ENCODE results near the gene SYK. TPM values are rescaled to one million over a fixed set of nuclear protein-coding genes. Genes with fewer than 3 reads are reported as not detected.

SYK gene
- total RNA-seq, 3 donors from 2014 or later (not counting 1 experiment from before 2014, with no cell fraction given): 75.5 to 104 (median 78.0) TPM

- Histone ChIP-seq H3K4me1 (ENCODE audit: control insufficient read depth, insufficient read depth, low read length) (peaks cover 3% of the 10 kb centered on the region), H3K36me3 (ENCODE audit: control insufficient read depth, insufficient read depth, low read length) (no peaks in the 10 kb centered on the region), H3K4me3 (ENCODE audit: low read length) (no peak overlapping the region), H3K27me3 (ENCODE audit: control insufficient read depth, insufficient read depth, low read length) (no peaks in the 10 kb centered on the region), H3K27ac (ENCODE audit: low read length) (no peak overlapping the region), H3K9me3 (ENCODE audit: control insufficient read depth, insufficient read depth, low read length) (no peaks in the 10 kb centered on the region)
- ATAC-seq (no peak), DNase-seq (no peak)
- H3K36me3 Mint-ChIP-seq: no peaks in the 10 kb centered on the region
- WGBS (ENCODE audit: insufficient coverage): 95% methylated on average over 14 of the region's 14 CpGs
- no peak for TF ChIP-seq CTCF (IDR thresholded peaks at IDR 0.05)
- intact Hi-C loops (cut with micrococcal nuclease): loop anchor here (2.0 kb wide), 1 partner anchor 519 kb away; no protein-coding TSS in a partner anchor
- no peak overlapping the region for H3K27ac Mint-ChIP-seq
- no peaks in the 10 kb centered on the region for H3K9me3 Mint-ChIP-seq
- H3K27me3 Mint-ChIP-seq (ENCODE audit: low read depth in 2 of 2): no peaks in the 10 kb centered on the region
- H3K4me1 Mint-ChIP-seq: no peaks in the 10 kb centered on the region
- no peak overlapping the region for H3K4me3 Mint-ChIP-seq
Observed at GRCh38 chr9:90914196-90914595, 112.6 kb downstream of the SYK start.

- intact Hi-C loops (cut with micrococcal nuclease): loop anchor here (1.0 to 5.0 kb wide), 5 partner anchors 511 to 1032 kb away; no protein-coding TSS in a partner anchor
- ATAC-seq: peak; percentile 89 to 99 (median 99)
- H3K9me3 Mint-ChIP-seq: no peaks in the 10 kb centered on the region
Observed at GRCh38 chr9:90914868-90915483, 113.4 kb downstream of the SYK start.

GRCh38 chr9:90915693-90916092, 114.1 kb downstream of the SYK start:
- peaks cover 3% of the 10 kb centered on the region for H3K4me1 ChIP-seq (ENCODE audit: control insufficient read depth, insufficient read depth, low read length)
- H3K4me3 Mint-ChIP-seq: no peak overlapping the region
- H3K9me3 ChIP-seq (ENCODE audit: control insufficient read depth, insufficient read depth, low read length): no peaks in the 10 kb centered on the region
- H3K9me3 Mint-ChIP-seq: no peaks in the 10 kb centered on the region
- no peak overlapping the region for H3K27ac Mint-ChIP-seq
- 82% methylated on average over 5 of the region's 6 CpGs for WGBS (ENCODE audit: insufficient coverage)
- H3K27ac ChIP-seq (ENCODE audit: low read length): no peak overlapping the region
- H3K36me3 Mint-ChIP-seq: no peaks in the 10 kb centered on the region
- DNase-seq: no peak
- TF ChIP-seq CTCF (IDR thresholded peaks at IDR 0.05): no peak
- intact Hi-C loops (cut with micrococcal nuclease): loop anchor here (1.0 to 5.0 kb wide), 5 partner anchors 511 to 1032 kb away; no protein-coding TSS in a partner anchor
- ATAC-seq: no peak
- no peaks in the 10 kb centered on the region for H3K4me1 Mint-ChIP-seq
- H3K27me3 Mint-ChIP-seq (ENCODE audit: low read depth in 2 of 2): peaks cover 0 to 3% of the 10 kb centered on the region in 2 donors
- no peak overlapping the region for H3K4me3 ChIP-seq (ENCODE audit: low read length)
- no peaks in the 10 kb centered on the region for H3K36me3 ChIP-seq (ENCODE audit: control insufficient read depth, insufficient read depth, low read length)
- H3K27me3 ChIP-seq (ENCODE audit: control insufficient read depth, insufficient read depth, low read length): no peaks in the 10 kb centered on the region

More at GRCh38 chr9:90914868-90915483, 113.4 kb downstream of the SYK start:
- no peak overlapping the region for H3K27ac Mint-ChIP-seq
- Histone ChIP-seq H3K36me3 (ENCODE audit: control insufficient read depth, insufficient read depth, low read length) (no peaks in the 10 kb centered on the region), H3K4me1 (ENCODE audit: control insufficient read depth, insufficient read depth, low read length) (peaks cover 3% of the 10 kb centered on the region), H3K9me3 (ENCODE audit: control insufficient read depth, insufficient read depth, low read length) (no peaks in the 10 kb centered on the region), H3K27ac (ENCODE audit: low read length) (no peak overlapping the region), H3K4me3 (ENCODE audit: low read length) (no peak overlapping the region), H3K27me3 (ENCODE audit: control insufficient read depth, insufficient read depth, low read length) (no peaks in the 10 kb centered on the region)
- WGBS (ENCODE audit: insufficient coverage): 18% methylated on average over 5 of the region's 7 CpGs
- no peaks in the 10 kb centered on the region for H3K36me3 Mint-ChIP-seq
- no peak overlapping the region for H3K4me3 Mint-ChIP-seq
- no peaks in the 10 kb centered on the region for H3K4me1 Mint-ChIP-seq
- DNase-seq: peak; percentile 59 to 88
- peaks cover 0 to 3% of the 10 kb centered on the region in 2 donors for H3K27me3 Mint-ChIP-seq (ENCODE audit: low read depth in 2 of 2)
- TF ChIP-seq CTCF (IDR thresholded peaks at IDR 0.05): peak; percentile 91

All from natural killer cell (primary cell).